Activated CD4-positive, alpha-beta T cell treated with anti-CD3 and anti-CD28 coated beads, Interleukin-2, amount 10 ng/mL, durations not matched to agents 24 days and 14 days (primary cell): ENCODE results near the gene BTBD3. TPM values are rescaled to one million over a fixed set of nuclear protein-coding genes. Genes with fewer than 3 reads are reported as not detected.

Experiments
- DNase-seq: peaks from one replicate; pipeline ENCODE4 v3.0.0; 2022
- H3K27ac Mint-ChIP-seq: one replicate; pipeline ENCODE4 v1.8.0; 2022; ENCODE audit warnings: mild to moderate bottlenecking, mixed read lengths
- H3K27me3 Mint-ChIP-seq: one replicate; pipeline ENCODE4 v1.8.0; 2022; ENCODE audit warnings: mixed read lengths
- H3K36me3 Mint-ChIP-seq: one replicate; pipeline ENCODE4 v1.8.0; 2022; ENCODE audit warnings: low read depth, mild to moderate bottlenecking, mixed read lengths
- H3K4me1 Mint-ChIP-seq: one replicate; pipeline ENCODE4 v1.8.0; 2021; ENCODE audit warnings: mixed read lengths
- H3K4me3 Mint-ChIP-seq: one replicate; pipeline ENCODE4 v1.8.0; 2022; ENCODE audit warnings: mild to moderate bottlenecking, moderate library complexity, mixed read lengths
- H3K9me3 Mint-ChIP-seq: one replicate; pipeline ENCODE4 v1.8.0; 2021; ENCODE audit warnings: mixed read lengths
- intact Hi-C: fragments of 100-400 bp; cut with micrococcal nuclease; formaldehyde crosslinking; loops from one replicate; pipeline ENCODE4 v1.15.1; 2023
- total RNA-seq: library from RNA; stranded (reverse); gene quantifications from 2 replicates; pipeline ENCODE4 v1.2.3, GENCODE V29; 2022

The BTBD3 gene
- total RNA-seq = 14.8 and 14.9 TPM in 2 replicates

DNA sequence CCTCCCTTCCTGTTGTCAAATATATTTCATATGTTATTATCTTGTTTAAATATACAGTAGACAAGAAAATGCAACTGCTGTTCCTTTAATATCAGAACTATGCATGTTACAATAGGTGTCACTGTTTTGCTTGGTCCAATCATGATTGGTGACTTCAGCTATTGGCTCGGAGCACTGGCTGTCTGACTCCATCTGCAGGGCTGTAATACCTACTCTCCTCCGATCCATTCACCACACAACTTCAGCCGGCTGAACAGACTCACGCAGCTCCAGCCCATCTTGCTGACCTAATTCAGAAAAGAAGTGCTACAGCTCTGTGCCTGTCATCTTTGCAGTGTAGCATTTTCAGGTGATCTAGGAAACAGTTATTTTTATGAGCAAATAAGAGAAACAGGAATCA lies at the start of gene BTBD3:
BTBD3 (plus strand) TSS at position 231 of the 400 bp plus-strand sequence. CDS start 383 bp downstream, outside the sequence.
- Mint-ChIP-seq H3K4me1 (peaks cover 4% of the 10 kb centered on the region), H3K9me3 (no peaks in the 10 kb centered on the region), H3K4me3 (no peak within 1 kb of the TSS), H3K27me3 (no peaks in the 10 kb centered on the region), H3K27ac (no peak within 1 kb of the TSS), H3K36me3 (peaks cover 2% of the 10 kb centered on the region)
- intact Hi-C loops = no loop called here
- DNase-seq = no peak

DNA sequence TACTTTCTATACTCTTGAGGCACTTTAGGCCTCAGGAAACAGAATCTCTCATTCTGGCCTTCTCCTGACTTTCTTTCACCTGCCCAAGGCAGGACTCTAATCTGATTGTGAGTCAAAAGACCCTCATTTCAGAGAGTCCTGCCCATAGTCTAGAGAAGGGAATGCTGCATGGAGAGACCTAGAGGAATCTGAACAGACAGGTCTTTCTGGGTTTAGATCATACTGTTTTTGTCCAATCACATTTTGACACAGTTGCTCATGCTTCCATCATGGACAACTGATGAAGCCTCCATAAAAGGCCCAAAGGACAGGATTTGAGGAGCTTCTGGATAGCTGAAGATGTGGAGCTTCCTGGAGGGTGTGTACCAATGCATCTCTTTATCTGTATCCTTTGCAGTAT lies 48.1 kb upstream of the BTBD3 start:
- Mint-ChIP-seq H3K4me3 (no peak overlapping the region), H3K9me3 (no peaks in the 10 kb centered on the region), H3K36me3 (no peaks in the 10 kb centered on the region), H3K4me1 (no peaks in the 10 kb centered on the region), H3K27me3 (peaks cover 3% of the 10 kb centered on the region), H3K27ac (no peak overlapping the region)
- no peak for DNase-seq
- intact Hi-C loops = no loop called here

DNA sequence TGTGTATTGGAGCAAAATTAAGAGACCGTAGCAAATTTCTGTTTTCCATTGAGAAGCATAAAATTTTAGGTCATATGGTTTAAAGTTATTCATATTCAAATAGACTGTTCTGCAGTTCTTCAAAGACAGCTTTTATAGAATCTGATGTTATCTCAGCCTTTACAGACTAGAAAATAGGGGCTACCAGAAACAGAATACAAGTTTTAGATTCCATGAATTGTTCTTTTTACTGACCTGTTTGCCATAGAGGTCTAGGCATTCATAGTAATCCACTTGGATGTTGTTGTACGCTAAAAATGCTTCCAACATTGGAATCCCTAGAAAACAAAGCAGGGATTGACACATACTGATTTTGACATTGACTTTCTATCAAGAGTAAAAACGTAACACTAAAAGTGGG lies 47.3 kb upstream of the BTBD3 start:
- no peak overlapping the region for H3K4me3 Mint-ChIP-seq
- H3K36me3 Mint-ChIP-seq = no peaks in the 10 kb centered on the region
- H3K4me1 Mint-ChIP-seq = no peaks in the 10 kb centered on the region
- H3K27ac Mint-ChIP-seq = no peak overlapping the region
- DNase-seq = no peak
- no peaks in the 10 kb centered on the region for H3K9me3 Mint-ChIP-seq
- intact Hi-C loops = no loop called here
- H3K27me3 Mint-ChIP-seq = peaks cover 3% of the 10 kb centered on the region

DNA sequence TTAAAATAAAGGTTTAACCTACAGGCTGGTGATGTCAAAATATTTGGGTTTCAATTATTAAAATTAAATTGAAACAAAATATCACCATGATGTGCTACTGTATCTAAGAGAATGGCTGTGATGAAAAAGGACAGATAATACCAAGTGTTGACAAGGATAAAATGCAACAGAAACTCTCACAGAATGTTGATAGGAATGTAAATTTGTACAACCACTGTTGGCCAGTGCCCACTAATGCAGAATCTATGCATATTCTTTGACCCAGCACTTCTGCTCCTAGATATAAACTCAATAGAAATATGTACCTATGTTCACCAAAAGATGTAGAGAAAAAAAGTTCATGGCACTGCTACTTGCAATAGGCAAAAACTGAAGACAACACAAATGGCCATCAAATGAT lies 41.1 kb upstream of the BTBD3 start:
- no peaks in the 10 kb centered on the region for H3K9me3 Mint-ChIP-seq
- DNase-seq = no peak
- H3K4me1 Mint-ChIP-seq = no peaks in the 10 kb centered on the region
- H3K27ac Mint-ChIP-seq = no peak overlapping the region
- intact Hi-C loops = no loop called here
- no peaks in the 10 kb centered on the region for H3K36me3 Mint-ChIP-seq
- H3K27me3 Mint-ChIP-seq = peaks cover 3% of the 10 kb centered on the region
- H3K4me3 Mint-ChIP-seq = no peak overlapping the region

DNA sequence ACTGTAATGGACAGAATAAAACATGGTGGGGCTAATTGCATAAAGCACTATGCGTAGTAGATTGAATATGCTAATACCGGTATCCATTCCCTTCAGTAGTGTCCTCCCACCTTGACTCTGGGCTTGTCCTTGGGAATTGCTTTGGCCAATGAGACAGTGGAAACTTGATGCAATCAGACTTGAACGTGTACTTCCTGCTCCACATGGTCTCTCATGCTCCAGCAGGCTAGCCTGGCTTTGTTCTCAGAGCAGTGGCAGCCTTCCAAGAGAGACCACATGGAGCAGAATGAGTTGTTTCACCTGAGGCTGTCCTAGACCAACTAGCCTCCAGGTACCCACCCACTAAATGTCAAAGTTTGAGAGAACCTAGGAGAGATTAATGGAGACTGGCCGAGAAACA lies 37.0 kb upstream of the BTBD3 start:
- no peak for DNase-seq
- Mint-ChIP-seq H3K36me3 (no peaks in the 10 kb centered on the region), H3K4me1 (no peaks in the 10 kb centered on the region), H3K4me3 (no peak overlapping the region), H3K9me3 (no peaks in the 10 kb centered on the region), H3K27ac (no peak overlapping the region), H3K27me3 (no peaks in the 10 kb centered on the region)
- intact Hi-C loops = no loop called here

DNA sequence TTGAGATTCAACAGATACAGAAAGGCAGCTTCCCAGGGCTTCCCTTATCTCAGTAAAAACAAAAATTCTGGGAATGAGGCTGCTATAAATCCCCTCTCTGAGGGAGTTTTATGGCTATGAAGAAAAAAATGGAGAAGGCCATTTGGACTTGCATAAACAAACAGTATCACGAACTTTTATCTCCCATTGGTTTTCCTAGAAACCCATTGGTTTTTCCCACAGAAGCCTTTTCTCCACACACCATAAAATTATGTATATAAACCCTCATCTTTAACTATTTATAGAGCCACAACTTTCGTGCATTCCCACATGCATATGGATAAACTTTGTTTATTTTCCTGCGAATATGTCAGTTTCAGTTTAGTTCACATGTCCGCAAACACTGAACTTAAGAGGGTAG lies 36.2 kb upstream of the BTBD3 start:
- Mint-ChIP-seq H3K9me3 (no peaks in the 10 kb centered on the region), H3K27me3 (peaks cover under 1% of the 10 kb centered on the region), H3K4me3 (no peak overlapping the region), H3K4me1 (no peaks in the 10 kb centered on the region), H3K27ac (no peak overlapping the region), H3K36me3 (no peaks in the 10 kb centered on the region)
- intact Hi-C loops = no loop called here
- no peak for DNase-seq

DNA sequence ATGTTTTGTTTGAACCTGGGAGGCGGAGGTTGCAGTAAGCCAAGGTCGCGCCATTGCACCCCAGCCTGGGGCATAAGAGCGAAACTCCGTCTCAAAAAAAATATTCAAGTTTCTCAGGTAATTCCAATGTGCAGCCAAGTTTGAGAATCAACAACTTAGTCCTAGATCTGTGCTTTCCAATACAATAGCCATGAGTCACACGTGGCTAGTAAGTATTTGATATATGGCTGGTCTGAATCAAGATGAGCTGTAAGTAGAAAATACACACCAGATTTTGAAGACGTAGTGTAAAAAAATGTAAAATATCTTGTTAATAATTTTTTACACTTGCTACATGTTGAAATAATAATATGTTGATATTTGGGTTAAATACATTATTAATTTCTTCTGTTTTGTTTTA lies 35.0 kb upstream of the BTBD3 start:
- H3K27me3 Mint-ChIP-seq = peaks cover 10% of the 10 kb centered on the region
- no peak for DNase-seq
- H3K4me3 Mint-ChIP-seq = no peak overlapping the region
- no peaks in the 10 kb centered on the region for H3K9me3 Mint-ChIP-seq
- no peaks in the 10 kb centered on the region for H3K4me1 Mint-ChIP-seq
- no peaks in the 10 kb centered on the region for H3K36me3 Mint-ChIP-seq
- intact Hi-C loops = no loop called here
- no peak overlapping the region for H3K27ac Mint-ChIP-seq

DNA sequence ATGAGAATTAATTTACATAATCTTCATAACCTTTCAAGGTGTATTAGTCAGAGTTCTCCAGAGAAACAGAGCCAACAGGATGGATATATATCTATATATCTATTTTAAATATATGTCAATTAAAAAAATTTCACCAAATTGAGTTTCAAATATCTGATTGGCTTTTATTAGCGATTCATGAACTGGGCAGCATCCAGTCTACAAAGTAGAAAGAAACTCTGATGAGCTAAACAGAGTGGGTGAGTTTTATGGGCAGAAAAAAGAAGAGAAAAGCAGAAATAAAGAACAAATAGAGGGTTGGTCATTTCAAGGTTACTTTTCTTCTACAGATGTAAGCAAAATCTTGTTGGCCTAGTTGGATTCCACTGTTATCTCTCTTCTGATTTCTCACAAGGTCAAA lies 29.0 kb upstream of the BTBD3 start:
- intact Hi-C loops = no loop called here

DNA sequence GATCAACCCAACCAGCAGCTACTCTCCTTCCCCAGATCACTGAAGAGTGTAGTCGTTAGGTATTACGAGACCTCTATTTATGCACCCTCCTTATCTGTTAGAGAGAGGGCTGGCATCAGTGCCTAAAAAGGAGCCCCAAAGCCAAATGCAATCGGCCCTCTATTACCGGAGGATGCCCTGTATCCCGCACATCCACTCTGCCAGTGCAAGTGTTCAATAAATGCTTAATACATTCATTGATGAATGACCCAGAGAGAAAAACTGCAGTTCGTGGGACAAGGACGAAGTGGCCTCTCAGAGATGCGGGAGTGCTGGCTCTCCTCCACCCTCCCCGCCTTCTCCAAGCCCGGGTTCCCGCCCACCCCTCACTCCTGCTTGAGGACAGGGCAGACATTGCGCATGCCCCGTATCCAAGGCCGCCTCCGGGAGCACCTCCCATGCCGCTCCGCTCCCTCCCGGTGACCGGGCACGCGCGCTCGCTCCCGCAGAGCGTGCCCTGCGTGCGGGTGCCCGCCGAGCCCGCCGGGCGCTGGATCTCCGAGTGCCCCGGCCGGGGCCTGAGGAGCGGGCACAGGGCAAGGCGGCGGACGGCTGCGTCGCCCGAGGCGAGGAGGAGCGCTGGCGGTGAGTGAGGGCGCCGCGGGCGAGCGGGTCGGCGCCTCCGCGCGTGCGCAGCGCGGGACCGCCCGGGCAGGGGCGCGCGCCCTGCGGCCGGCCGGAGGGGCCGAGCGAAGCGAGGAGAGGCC lies 27.2 kb upstream of the BTBD3 start:
- H3K27ac Mint-ChIP-seq = peak overlapping the region; percentile 66
- no peaks in the 10 kb centered on the region for H3K9me3 Mint-ChIP-seq
- peaks cover 16% of the 10 kb centered on the region for H3K4me1 Mint-ChIP-seq
- peaks cover 29% of the 10 kb centered on the region for H3K27me3 Mint-ChIP-seq
- intact Hi-C loops = loop anchor here (5.0 kb wide), 2 partner anchors 1333 to 1747 kb away; partner anchors contain the start of gene TASP1
- H3K4me3 Mint-ChIP-seq = peak overlapping the region; percentile 78
- DNase-seq = peak; percentile 91
- H3K36me3 Mint-ChIP-seq = no peaks in the 10 kb centered on the region

More for the DNA sequence above, 29.0 kb upstream of the BTBD3 start:
- no peaks in the 10 kb centered on the region for H3K9me3 Mint-ChIP-seq
- H3K27ac Mint-ChIP-seq = no peak overlapping the region
- peaks cover 29% of the 10 kb centered on the region for H3K27me3 Mint-ChIP-seq
- H3K4me3 Mint-ChIP-seq = no peak overlapping the region
- no peaks in the 10 kb centered on the region for H3K36me3 Mint-ChIP-seq
- no peak for DNase-seq
- H3K4me1 Mint-ChIP-seq = peaks cover 16% of the 10 kb centered on the region

DNA sequence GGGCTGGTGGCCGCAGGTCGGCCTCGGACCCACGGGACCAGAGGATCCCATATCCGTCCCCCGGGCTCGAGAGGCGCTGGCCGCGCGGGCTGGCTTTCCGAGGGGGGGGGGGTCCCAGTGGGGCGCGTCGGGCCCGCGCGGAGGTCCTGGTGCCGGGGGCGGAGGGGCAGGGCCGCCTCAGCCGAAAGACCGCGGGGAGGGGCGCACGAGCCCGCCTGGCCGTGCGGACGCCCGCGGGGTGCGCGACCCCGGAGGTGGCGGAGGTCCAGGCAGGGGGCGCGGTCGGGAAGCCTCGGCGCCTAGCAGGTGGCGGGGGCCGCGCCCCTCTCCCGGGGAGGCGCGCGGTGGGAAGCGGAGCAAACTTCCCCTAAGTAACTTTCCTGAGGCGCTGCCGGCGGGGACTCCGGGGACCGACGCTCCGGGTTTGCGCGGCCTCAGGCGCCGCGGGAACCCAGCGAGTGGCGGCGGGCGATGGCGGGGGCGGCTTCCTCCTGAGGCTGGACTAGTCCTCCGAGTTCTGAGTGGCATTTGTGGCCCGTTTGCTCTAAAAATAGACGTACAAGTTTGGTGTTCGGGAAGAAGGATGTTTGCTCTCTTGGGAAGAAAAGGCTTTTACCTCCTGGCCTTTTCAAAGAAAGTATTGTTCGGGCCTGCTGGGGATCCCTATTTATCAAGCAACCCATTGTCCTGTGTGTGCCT lies 26.5 kb upstream of the BTBD3 start:
- peak; percentile 78 for DNase-seq
- no peaks in the 10 kb centered on the region for H3K36me3 Mint-ChIP-seq
- peak overlapping the region; percentile 87 for H3K4me3 Mint-ChIP-seq
- intact Hi-C loops = loop anchor here (5.0 kb wide), 2 partner anchors 1334 to 1746 kb away; partner anchors contain the start of gene TASP1
- H3K9me3 Mint-ChIP-seq = no peaks in the 10 kb centered on the region
- H3K27me3 Mint-ChIP-seq = peaks cover 29% of the 10 kb centered on the region
- H3K27ac Mint-ChIP-seq = peak overlapping the region; percentile 85
- peaks cover 17% of the 10 kb centered on the region for H3K4me1 Mint-ChIP-seq

DNA sequence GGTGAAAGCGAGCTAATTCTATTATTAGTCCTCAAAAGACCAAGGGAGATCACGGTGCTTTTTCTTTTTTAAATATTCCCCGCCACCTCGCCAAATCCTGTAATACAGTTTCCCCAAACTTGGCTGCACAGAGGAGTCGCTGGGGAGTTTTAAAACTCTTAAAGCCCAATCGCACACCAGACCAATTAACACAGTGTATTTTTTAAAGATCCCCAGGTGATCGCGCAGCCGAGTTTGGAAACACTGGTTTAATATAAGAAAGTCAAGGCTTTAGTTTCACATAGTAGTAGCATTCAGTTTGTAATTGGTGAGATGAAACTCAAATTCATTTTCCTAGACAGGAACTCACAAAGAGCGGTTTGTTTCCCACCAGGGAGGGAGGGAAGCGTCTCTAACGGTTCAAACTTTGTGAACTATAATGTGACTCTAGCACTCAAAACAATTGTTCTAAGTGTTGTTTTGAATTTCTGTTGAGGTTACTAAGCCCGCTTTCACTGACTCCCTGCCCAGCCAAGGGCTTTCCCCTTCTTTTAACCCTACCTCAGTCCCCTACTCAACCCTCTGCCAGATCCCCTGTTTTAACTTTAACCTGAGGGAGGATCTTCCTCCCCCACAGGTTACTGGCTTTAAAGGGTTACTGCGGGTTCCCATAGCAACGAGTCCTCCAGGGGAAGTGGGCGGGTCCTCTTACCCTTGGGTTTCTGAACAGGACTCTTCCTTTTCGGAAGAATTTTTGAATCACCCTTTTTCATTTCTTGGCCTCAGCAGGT lies 25.7 kb upstream of the BTBD3 start:
- peak; percentile 90 for DNase-seq
- H3K36me3 Mint-ChIP-seq = no peaks in the 10 kb centered on the region
- H3K4me1 Mint-ChIP-seq = peaks cover 17% of the 10 kb centered on the region
- H3K4me3 Mint-ChIP-seq = peak overlapping the region; percentile 87
- peak overlapping the region; percentile 85 for H3K27ac Mint-ChIP-seq
- peaks cover 23% of the 10 kb centered on the region for H3K27me3 Mint-ChIP-seq
- intact Hi-C loops = loop anchor here (5.0 kb wide), 2 partner anchors 1335 to 1745 kb away; partner anchors contain the start of gene TASP1
- H3K9me3 Mint-ChIP-seq = no peaks in the 10 kb centered on the region

DNA sequence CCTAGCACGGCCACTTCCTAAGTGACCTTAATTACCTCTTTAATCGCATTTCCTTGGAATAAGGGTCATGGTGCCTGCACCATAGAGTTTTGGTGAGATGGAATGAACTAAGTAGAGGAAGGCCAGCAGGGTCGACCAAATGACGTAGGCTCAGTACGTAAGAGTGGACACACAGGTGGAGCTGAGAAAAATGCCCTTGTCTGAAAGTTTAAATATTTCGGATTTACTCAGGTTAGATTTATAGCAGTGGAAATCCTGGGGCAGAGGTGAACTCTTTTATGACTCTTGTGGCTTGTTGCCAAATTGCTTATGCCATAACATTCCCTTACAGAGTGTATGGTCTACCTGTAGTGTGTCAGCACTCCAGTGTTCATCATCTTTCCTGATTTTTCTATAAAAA lies 23.6 kb upstream of the BTBD3 start:
- intact Hi-C loops = loop anchor here (5.0 kb wide), 2 partner anchors 1337 to 1743 kb away; partner anchors contain the start of gene TASP1
- DNase-seq = no peak
- H3K4me3 Mint-ChIP-seq = no peak overlapping the region
- peaks cover 17% of the 10 kb centered on the region for H3K4me1 Mint-ChIP-seq
- H3K36me3 Mint-ChIP-seq = no peaks in the 10 kb centered on the region
- peaks cover 10% of the 10 kb centered on the region for H3K27me3 Mint-ChIP-seq
- no peak overlapping the region for H3K27ac Mint-ChIP-seq
- no peaks in the 10 kb centered on the region for H3K9me3 Mint-ChIP-seq

DNA sequence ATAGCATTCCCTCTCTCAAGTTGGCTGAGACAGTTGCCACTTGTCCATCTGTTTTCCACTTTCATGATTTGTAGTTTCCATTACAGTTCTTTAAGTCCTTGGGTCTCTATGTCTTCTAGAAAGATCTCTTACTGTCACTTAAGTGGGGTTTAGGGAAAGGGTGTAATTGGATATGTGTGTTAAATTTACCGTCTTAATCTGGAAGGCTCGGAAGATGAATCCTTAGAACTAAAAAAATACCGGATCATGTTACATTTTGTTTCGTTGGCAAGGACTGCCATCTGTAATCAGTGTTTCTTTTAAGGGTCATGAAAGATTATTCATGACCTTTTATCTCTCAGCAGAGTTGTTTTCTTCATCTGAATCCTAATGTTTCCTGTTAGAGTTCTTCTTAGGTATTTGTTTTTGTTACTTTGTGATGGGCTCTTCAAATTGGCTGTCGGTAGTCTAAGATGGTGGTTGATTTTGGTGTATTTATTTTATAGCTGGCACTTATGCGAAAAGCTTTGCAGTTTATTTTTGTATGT lies 21.8 kb upstream of the BTBD3 start:
- intact Hi-C loops = no loop called here

More for the DNA sequence above, 21.8 kb upstream of the BTBD3 start:
- Mint-ChIP-seq H3K27me3 (no peaks in the 10 kb centered on the region), H3K36me3 (no peaks in the 10 kb centered on the region), H3K9me3 (no peaks in the 10 kb centered on the region), H3K4me1 (peaks cover 12% of the 10 kb centered on the region), H3K27ac (no peak overlapping the region), H3K4me3 (no peak overlapping the region)
- no peak for DNase-seq
